ENCODE results near the gene CDKN1B. TPM values are rescaled to one million over a fixed set of nuclear protein-coding genes. Genes with fewer than 3 reads are reported as not detected.

Gene CDKN1B
- total and polyA plus RNA-seq, 2 of the 4 experiments (the other 2 are of a cell fraction), result 13.9 to 17.4 TPM

DNA sequence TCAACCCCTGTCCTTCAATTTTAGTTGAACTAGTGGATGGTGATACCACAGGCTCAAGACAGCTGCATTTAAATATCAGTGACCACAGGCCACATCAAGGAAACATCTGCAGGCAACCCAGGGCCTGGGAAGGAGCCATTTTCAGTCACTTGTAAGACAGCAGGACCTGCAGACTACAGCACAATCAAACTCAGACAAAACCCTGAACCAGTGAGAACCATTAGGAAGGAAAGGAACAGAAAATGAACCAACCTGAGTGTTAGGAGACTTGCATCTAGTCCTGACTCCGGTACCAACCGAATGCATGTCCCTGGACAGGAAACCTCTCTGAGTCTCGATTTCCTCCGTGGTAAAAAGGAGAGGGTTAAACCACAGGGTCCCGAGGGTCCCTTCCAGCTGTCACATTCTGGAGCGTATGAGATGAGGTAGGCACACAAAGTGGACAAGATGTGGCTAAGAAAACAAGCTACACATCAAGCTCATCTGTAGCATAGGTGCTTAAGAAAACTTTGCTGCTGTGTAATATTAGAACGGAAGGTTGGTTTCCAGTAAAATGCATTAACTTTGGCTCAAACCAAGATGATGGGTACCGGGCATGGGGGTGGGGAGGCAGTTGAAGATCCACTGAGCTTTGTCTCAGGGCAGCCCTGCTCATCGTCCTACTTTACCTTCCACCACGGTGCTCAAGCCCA lies 1.6 kb upstream of the CDKN1B start:
- ChIA-PET CTCF (interaction anchor here (2.0 kb wide), 1 partner anchor 22 kb away, joined by 15 read pairs; no protein-coding TSS in a partner anchor), POLR2A (ENCODE audit: unreplicated experiment) (interaction anchor here (1.6 kb wide), 1 partner anchor 10 kb away, joined by 11 read pairs; no protein-coding TSS in a partner anchor)
- H3K27ac ChIP-seq (ENCODE audit: insufficient read depth, low read length), result peak overlapping the region; percentile 92
- dilution Hi-C loops (cut with HindIII; ENCODE audit: low sequenced_read_pairs, unreplicated experiment), result no loop called here
- H2AFZ ChIP-seq (replicated peaks; ENCODE audit: low read length, poor library complexity), result peak overlapping the region; percentile 78
- no peaks in the 10 kb centered on the region for H3K9me3 ChIP-seq (ENCODE audit: control insufficient read depth, insufficient read depth, low read length)
- peak overlapping the region; percentile 93; the same call in 1 of the 2 replicates for H3K56ac ChIP-seq (ENCODE audit: extremely low read depth, insufficient read depth, low read length)
- peaks cover 22% of the 10 kb centered on the region; the same call in 1 of the 2 replicates for H4K20me1 ChIP-seq (ENCODE audit: insufficient read depth, low read length)
- peaks cover 6 to 29% of the 10 kb centered on the region in 2 experiments for H3K79me1 ChIP-seq (ENCODE audit: low read depth in 1 of 2, low read length in 2 of 2)
- in situ Hi-C loops (cut with MboI; ENCODE audit: low sequenced_read_pairs), result loop anchor here (25.0 kb wide), 1 partner anchor 1003 kb away; no protein-coding TSS in a partner anchor
- no peaks in the 10 kb centered on the region for H3K27me3 ChIP-seq (ENCODE audit: control insufficient read depth, insufficient read depth, low read length)
- H3K9ac ChIP-seq (ENCODE audit: low read depth, low read length), result peak overlapping the region; percentile 83
- peak overlapping the region; percentile 77 for H3K18ac ChIP-seq (ENCODE audit: low read depth, low read length)
- H2AK5ac ChIP-seq (ENCODE audit: low read depth, low read length), result peak overlapping the region; percentile 62
- WGBS, 2 experiments (ENCODE audit: extremely low coverage in 2 of 2, insufficient read length in 1 of 2), result 80% methylated on average over 2 of the region's 10 CpGs; no CpG with 5 or more reads in 1 of the 2 experiments
- DNase-seq (no peak), ATAC-seq (ENCODE audit: low read depth) (no peak)
- peak overlapping the region; percentile 94 for H4K5ac ChIP-seq (ENCODE audit: low read depth, low read length)
- peak overlapping the region; percentile 83 for H4K8ac ChIP-seq (ENCODE audit: low read depth in 2 of 2, low read length in 2 of 2)
- H3K23ac ChIP-seq (ENCODE audit: low read depth, low read length), result peak overlapping the region; percentile 99
- TF ChIP-seq MXI1 (IDR thresholded peaks at IDR 0.05; ENCODE audit: borderline replicate concordance, low read depth, low read length), result no peak
- no peak for TF ChIP-seq FOS (IDR thresholded peaks at IDR 0.05; ENCODE audit: low read depth, low read length)
- TF ChIP-seq, protein P1, sequence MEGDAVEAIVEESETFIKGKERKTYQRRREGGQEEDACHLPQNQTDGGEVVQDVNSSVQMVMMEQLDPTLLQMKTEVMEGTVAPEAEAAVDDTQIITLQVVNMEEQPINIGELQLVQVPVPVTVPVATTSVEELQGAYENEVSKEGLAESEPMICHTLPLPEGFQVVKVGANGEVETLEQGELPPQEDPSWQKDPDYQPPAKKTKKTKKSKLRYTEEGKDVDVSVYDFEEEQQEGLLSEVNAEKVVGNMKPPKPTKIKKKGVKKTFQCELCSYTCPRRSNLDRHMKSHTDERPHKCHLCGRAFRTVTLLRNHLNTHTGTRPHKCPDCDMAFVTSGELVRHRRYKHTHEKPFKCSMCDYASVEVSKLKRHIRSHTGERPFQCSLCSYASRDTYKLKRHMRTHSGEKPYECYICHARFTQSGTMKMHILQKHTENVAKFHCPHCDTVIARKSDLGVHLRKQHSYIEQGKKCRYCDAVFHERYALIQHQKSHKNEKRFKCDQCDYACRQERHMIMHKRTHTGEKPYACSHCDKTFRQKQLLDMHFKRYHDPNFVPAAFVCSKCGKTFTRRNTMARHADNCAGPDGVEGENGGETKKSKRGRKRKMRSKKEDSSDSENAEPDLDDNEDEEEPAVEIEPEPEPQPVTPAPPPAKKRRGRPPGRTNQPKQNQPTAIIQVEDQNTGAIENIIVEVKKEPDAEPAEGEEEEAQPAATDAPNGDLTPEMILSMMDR (conservative IDR thresholded peaks at IDR 0.05; ENCODE audit: low read depth, low read length), result no peak
- TF ChIP-seq RFX5 (IDR thresholded peaks at IDR 0.05; ENCODE audit: low read depth, low read length), result no peak
- TF ChIP-seq, protein P2, sequence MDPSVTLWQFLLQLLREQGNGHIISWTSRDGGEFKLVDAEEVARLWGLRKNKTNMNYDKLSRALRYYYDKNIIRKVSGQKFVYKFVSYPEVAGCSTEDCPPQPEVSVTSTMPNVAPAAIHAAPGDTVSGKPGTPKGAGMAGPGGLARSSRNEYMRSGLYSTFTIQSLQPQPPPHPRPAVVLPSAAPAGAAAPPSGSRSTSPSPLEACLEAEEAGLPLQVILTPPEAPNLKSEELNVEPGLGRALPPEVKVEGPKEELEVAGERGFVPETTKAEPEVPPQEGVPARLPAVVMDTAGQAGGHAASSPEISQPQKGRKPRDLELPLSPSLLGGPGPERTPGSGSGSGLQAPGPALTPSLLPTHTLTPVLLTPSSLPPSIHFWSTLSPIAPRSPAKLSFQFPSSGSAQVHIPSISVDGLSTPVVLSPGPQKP (IDR thresholded peaks at IDR 0.05; ENCODE audit: borderline replicate concordance, low read depth, low read length), result no peak
- TF ChIP-seq, protein P3, sequence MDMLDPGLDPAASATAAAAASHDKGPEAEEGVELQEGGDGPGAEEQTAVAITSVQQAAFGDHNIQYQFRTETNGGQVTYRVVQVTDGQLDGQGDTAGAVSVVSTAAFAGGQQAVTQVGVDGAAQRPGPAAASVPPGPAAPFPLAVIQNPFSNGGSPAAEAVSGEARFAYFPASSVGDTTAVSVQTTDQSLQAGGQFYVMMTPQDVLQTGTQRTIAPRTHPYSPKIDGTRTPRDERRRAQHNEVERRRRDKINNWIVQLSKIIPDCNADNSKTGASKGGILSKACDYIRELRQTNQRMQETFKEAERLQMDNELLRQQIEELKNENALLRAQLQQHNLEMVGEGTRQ (IDR thresholded peaks at IDR 0.05; ENCODE audit: low read depth, low read length), result no peak
- no peak for TF ChIP-seq MAFK (IDR thresholded peaks at IDR 0.05; ENCODE audit: low read depth, low read length)
- no peak for TF ChIP-seq SMC3 (IDR thresholded peaks at IDR 0.05; ENCODE audit: low read depth, low read length)
- no peak for TF ChIP-seq NFE2L2 (IDR thresholded peaks at IDR 0.05; ENCODE audit: low read depth, low read length)
- TF ChIP-seq MAZ (IDR thresholded peaks at IDR 0.05; ENCODE audit: borderline replicate concordance, low read depth, low read length), result no peak
- TF ChIP-seq BHLHE40 (IDR thresholded peaks at IDR 0.05; ENCODE audit: low read depth, low read length), result no peak
- TF ChIP-seq POLR2A (IDR thresholded peaks at IDR 0.05; ENCODE audit: low read depth, low read length), result no peak
- no peak for TF ChIP-seq RCOR1 (IDR thresholded peaks at IDR 0.05; ENCODE audit: insufficient replicate concordance, low read length)
- H3K4me2 ChIP-seq (ENCODE audit: low read depth, low read length), result peak overlapping the region; percentile 92
- peak overlapping the region; percentile 89 for H2BK120ac ChIP-seq (ENCODE audit: low read depth, low read length)
- BruUV-seq (replicated peaks), result no TSS peak
- peak overlapping the region; percentile 87 for H2BK15ac ChIP-seq (ENCODE audit: low read depth, low read length)
- peak overlapping the region; percentile 97 for H3K14ac ChIP-seq (replicated peaks; ENCODE audit: low read depth, low read length)
- H2AK9ac ChIP-seq (replicated peaks; ENCODE audit: low read depth, low read length, poor library complexity), result peak overlapping the region; percentile 87
- peak overlapping the region; percentile 96 for H4K91ac ChIP-seq (ENCODE audit: insufficient read depth, low read depth, low read length)
- no peak overlapping the region; the same call in 1 of the 2 replicates for H3K4me3 ChIP-seq (ENCODE audit: insufficient read depth, low read depth, low read length)
- H2BK5ac ChIP-seq (ENCODE audit: low read depth, low read length, poor library complexity, severe bottlenecking), result peak overlapping the region; percentile 77
- H3K4ac ChIP-seq (ENCODE audit: low read depth, low read length), result peak overlapping the region; percentile 97
- H3K9me1 ChIP-seq (ENCODE audit: insufficient read depth, low read length), result peaks cover 5% of the 10 kb centered on the region; the same call in 1 of the 2 replicates
- H3K4me1 ChIP-seq (ENCODE audit: control insufficient read depth, insufficient read depth, low read length), result peaks cover 20% of the 10 kb centered on the region
- peak overlapping the region; percentile 81 for H2BK20ac ChIP-seq (ENCODE audit: low read depth, low read length)
- intact Hi-C loops (cut with micrococcal nuclease), result loop anchor here (5.0 kb wide), 1 partner anchor 182 kb away; no protein-coding TSS in a partner anchor
- peaks cover 14% of the 10 kb centered on the region for H3K36me3 ChIP-seq (ENCODE audit: control insufficient read depth, insufficient read depth, low read length)
